Measurements from ENCODE around the gene C1orf105. TPM values are rescaled to one million over a fixed set of nuclear protein-coding genes. Genes with fewer than 3 reads are reported as not detected.
A peak's percentile ranks its signal among the peaks of the same experiment; 100 is the strongest.
"Not testable (repeated sequence)": the region's sequence is repeated elsewhere in the genome, so short reads cannot be mapped to it uniquely, and the experiment has no call there.

The C1orf105 gene
- total and polyA plus RNA-seq, 3 donors from 2014 or later = 15.1 to 60.8 (median 15.8) TPM

- H3K9me3 ChIP-seq = no peaks in the 10 kb centered on the region
- TF ChIP-seq POLR2A (IDR thresholded peaks at IDR 0.05) = no peak
- TF ChIP-seq, protein P1, sequence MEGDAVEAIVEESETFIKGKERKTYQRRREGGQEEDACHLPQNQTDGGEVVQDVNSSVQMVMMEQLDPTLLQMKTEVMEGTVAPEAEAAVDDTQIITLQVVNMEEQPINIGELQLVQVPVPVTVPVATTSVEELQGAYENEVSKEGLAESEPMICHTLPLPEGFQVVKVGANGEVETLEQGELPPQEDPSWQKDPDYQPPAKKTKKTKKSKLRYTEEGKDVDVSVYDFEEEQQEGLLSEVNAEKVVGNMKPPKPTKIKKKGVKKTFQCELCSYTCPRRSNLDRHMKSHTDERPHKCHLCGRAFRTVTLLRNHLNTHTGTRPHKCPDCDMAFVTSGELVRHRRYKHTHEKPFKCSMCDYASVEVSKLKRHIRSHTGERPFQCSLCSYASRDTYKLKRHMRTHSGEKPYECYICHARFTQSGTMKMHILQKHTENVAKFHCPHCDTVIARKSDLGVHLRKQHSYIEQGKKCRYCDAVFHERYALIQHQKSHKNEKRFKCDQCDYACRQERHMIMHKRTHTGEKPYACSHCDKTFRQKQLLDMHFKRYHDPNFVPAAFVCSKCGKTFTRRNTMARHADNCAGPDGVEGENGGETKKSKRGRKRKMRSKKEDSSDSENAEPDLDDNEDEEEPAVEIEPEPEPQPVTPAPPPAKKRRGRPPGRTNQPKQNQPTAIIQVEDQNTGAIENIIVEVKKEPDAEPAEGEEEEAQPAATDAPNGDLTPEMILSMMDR (IDR thresholded peaks at IDR 0.05) = peak; percentile 71 to 80 (median 78)
- H3K4me1 ChIP-seq = no peaks in the 10 kb centered on the region
- no peaks in the 10 kb centered on the region for H3K36me3 ChIP-seq (ENCODE audit: low read depth, missing control alignments)
- H3K27ac ChIP-seq = no peak overlapping the region
- peak; percentile 81 for DNase-seq
- intact Hi-C loops (cut with DNase I; ENCODE audit: low total_unique reads) = no loop called here
- H3K27me3 ChIP-seq = no peaks in the 10 kb centered on the region
- WGBS, 2 donors = 69 to 95% methylated on average over 1 of the region's 1 CpG
- no peak overlapping the region for H3K4me3 ChIP-seq
These were observed 9.0 kb downstream of the C1orf105 start for GRCh38 chr1:172429331-172430127.

GRCh38 chr1:172430128-172430454 is 9.6 kb downstream of the C1orf105 start:
- no peaks in the 10 kb centered on the region for H3K9me3 ChIP-seq
- H3K27me3 ChIP-seq = no peaks in the 10 kb centered on the region
- no peaks in the 10 kb centered on the region for H3K4me1 ChIP-seq
- no peak for DNase-seq
- H3K4me3 ChIP-seq = no peak overlapping the region
- no peak for TF ChIP-seq POLR2A (IDR thresholded peaks at IDR 0.05)
- TF ChIP-seq, protein P1 (IDR thresholded peaks at IDR 0.05) = no peak
- intact Hi-C loops (cut with DNase I; ENCODE audit: low total_unique reads) = no loop called here
- WGBS, 2 donors = 73 to 88% methylated on average over 1 of the region's 1 CpG
- H3K36me3 ChIP-seq (ENCODE audit: low read depth, missing control alignments) = no peaks in the 10 kb centered on the region
- H3K27ac ChIP-seq = no peak overlapping the region

DNA sequence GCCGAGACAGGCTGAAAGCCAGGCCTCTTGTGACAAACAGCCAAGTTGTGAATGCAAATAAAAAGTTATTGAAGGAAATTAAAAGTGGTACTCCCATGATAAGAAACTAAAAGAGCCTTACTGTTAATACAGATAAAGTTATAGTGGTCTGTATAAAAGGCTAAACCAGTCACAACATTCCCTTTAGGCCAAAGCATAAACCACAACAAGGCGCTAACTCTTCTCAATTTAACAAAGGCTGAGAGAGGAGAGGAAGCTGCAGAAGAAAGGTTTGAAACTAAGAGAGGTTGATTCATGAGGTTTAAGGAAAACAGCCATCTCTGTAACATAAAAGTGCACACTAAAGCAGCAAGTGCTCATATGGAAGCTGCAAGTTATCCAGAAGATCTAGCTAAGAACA is 10.7 kb downstream of the C1orf105 start:
- Histone ChIP-seq H3K27ac (no peak overlapping the region), H3K36me3 (ENCODE audit: low read depth, missing control alignments) (no peaks in the 10 kb centered on the region), H3K4me1 (no peaks in the 10 kb centered on the region), H3K4me3 (no peak overlapping the region), H3K27me3 (no peaks in the 10 kb centered on the region), H3K9me3 (no peaks in the 10 kb centered on the region)
- no peak for DNase-seq
- WGBS, 2 donors = 76 to 89% methylated on average over 2 of the region's 2 CpGs
- intact Hi-C loops (cut with DNase I; ENCODE audit: low total_unique reads) = no loop called here
- TF ChIP-seq, protein P1 (IDR thresholded peaks at IDR 0.05) = no peak
- no peak for TF ChIP-seq POLR2A (IDR thresholded peaks at IDR 0.05)

DNA sequence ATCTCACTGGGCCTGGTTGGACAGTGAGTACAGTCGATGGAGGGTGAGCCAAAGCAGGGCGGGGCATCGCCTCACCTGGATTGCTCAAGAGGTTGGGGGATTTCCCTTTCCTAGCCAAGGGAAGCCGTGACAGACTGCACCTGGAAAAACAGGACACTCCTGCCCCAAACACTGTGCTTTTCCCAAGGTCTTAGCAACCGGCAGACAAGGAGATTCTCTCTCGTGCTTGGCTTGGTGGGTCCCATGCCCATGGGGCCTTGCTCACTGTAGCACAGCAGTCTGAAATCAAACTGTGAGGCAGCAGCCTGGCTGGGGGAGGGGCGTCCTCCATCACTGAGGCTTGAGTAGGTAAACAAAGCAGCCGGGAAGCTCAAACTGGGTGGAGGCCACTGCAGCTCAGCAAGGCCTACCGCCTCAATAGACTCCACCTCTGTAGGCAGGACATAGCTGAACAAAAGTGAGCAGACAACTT is 11.3 kb downstream of the C1orf105 start:
- no peak overlapping the region for H3K27ac ChIP-seq
- no peaks in the 10 kb centered on the region for H3K36me3 ChIP-seq (ENCODE audit: low read depth, missing control alignments)
- no peaks in the 10 kb centered on the region for H3K27me3 ChIP-seq
- no peaks in the 10 kb centered on the region for H3K4me1 ChIP-seq
- intact Hi-C loops (cut with DNase I; ENCODE audit: low total_unique reads) = no loop called here
- WGBS, 2 donors = 87 to 88% methylated on average over 4 to 9 of the region's 9 CpGs
- no peak overlapping the region for H3K4me3 ChIP-seq
- TF ChIP-seq, protein P1 (IDR thresholded peaks at IDR 0.05) = no peak
- no peak for TF ChIP-seq POLR2A (IDR thresholded peaks at IDR 0.05)
- no peak for DNase-seq
- no peaks in the 10 kb centered on the region for H3K9me3 ChIP-seq

DNA sequence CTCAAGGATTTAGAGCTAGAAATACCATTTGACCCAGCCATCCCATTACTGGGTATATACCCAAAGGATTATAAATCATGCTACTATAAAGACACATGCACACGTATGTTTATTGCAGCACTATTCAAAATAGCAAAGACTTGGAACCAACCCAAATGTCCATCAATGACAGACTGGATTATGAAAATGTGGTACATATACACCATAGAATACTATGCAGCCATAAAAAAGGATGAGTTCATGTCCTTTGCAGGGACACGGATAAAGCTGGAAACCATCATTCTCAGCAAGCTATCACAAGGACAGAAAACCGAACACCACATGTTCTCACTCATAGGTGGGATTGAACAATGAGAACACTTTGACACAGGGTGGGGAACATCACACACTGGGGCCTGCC is 16.7 kb downstream of the C1orf105 start:
- 92 to 96% methylated on average over 3 of the region's 3 CpGs for WGBS, 2 donors
- DNase-seq; intact Hi-C loops (cut with DNase I; ENCODE audit: low total_unique reads); H3K36me3 ChIP-seq (ENCODE audit: low read depth, missing control alignments); H3K27me3 ChIP-seq; H3K9me3 ChIP-seq; H3K4me1 ChIP-seq; H3K4me3 ChIP-seq; H3K27ac ChIP-seq: not testable (repeated sequence)

Data from testis (tissue), 3 donors.